ENCODE results near the gene PBRM1. TPM values are rescaled to one million over a fixed set of nuclear protein-coding genes. Genes with fewer than 3 reads are reported as not detected.

The PBRM1 gene
- total and polyA plus RNA-seq, 2 of the 8 experiments (the other 6 are each of a cell fraction or from before 2014, with no cell fraction given): 19.3 to 65.8 TPM

DNA sequence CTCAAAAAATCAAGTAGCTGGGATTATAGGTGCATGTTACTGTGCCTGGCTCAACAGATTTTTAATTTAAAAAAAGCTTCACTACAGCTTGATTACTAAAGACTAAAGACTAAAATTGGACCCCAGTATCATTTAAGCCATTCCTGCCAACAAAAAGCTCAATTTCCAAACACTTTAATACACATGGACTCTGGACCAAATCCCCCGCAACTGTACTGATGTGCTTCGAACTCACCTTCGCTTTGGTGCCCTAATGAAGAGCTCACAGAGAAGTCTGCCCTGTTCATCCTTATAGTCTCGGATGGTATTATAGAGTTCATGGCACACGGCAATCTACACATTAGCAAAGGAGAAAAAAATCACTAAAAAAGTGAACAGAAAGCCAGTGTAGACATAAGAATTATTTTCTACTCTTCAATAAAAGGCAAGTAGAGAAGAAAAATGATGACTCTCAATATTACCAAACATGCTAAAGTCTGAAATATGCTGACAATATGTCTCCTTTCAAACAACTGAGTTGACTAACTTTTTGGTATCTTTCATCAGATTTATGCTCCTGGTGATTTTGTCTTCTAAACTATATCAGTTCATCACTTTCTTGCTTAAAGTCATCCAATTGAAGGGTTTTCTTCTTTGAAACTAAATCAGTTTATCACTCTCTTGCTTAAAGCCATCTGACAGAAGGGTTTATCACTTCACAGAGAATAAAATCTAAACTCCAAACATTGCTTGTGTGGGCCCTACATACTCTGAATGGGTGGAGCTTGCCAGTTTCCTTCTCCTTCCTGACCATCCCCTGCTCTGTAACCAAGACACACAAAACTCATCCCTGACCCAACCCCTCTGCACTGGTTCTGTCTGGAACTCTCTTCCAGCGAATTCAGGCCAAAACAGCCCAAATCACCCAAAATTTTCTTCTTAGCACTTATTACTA, 7.2 kb downstream of the PBRM1 start:
- Histone ChIP-seq H3K9me3 (ENCODE audit: insufficient read depth in 2 of 2, low read depth in 1 of 2, low read length in 1 of 2) (no peaks in the 10 kb centered on the region), H3K9ac (replicated peaks in 1 of 4; ENCODE audit: extremely low read depth in 1 of 4, low read depth in 3 of 4, low read length in 3 of 4) (no peak overlapping the region), H3K18ac (ENCODE audit: extremely low read depth, low read length) (no peak overlapping the region), H3K14ac (ENCODE audit: insufficient read length) (no peak overlapping the region), H2AFZ (ENCODE audit: low read length) (no peak overlapping the region), H2BK20ac (ENCODE audit: low read length) (no peak overlapping the region), H3K4ac (replicated peaks; ENCODE audit: insufficient read length, low read depth, low read length) (no peak overlapping the region), H2BK120ac (replicated peaks; ENCODE audit: low read depth, low read length) (no peak overlapping the region), H2BK15ac (ENCODE audit: low read length) (no peak overlapping the region), H3K23me2 (ENCODE audit: low read depth, low read length) (no peaks in the 10 kb centered on the region), H3K79me2 (ENCODE audit: control insufficient read depth in 1 of 2, insufficient read depth in 2 of 2, low read length in 2 of 2) (peaks cover 0 to 35% of the 10 kb centered on the region in 2 experiments; a peak in 3 of 4 replicates), H3K27me3 (replicated peaks in 1 of 4; ENCODE audit: control insufficient read depth in 3 of 4, extremely low read depth in 1 of 4, insufficient read depth in 3 of 4, low read length in 3 of 4) (no peaks in the 10 kb centered on the region), H3K23ac (ENCODE audit: insufficient read length) (no peak overlapping the region), H4K5ac (ENCODE audit: insufficient read length, low read depth, low read length) (no peak overlapping the region), H3K36me3 (ENCODE audit: control insufficient read depth in 2 of 4, insufficient read depth in 4 of 4, low read length in 3 of 4) (peaks cover 14 to 30% (median 22%) of the 10 kb centered on the region in 4 experiments), H2BK12ac (ENCODE audit: low read depth, low read length) (no peak overlapping the region), H3K4me2 (ENCODE audit: insufficient read depth in 1 of 2, low read depth in 2 of 2, low read length in 2 of 2) (no peak overlapping the region), H4K91ac (replicated peaks; ENCODE audit: insufficient read length, low read length) (no peak overlapping the region), H2BK5ac (ENCODE audit: low read depth, low read length) (no peak overlapping the region), H4K20me1 (replicated peaks in 1 of 2; ENCODE audit: control insufficient read depth in 1 of 2, insufficient read depth in 2 of 2, low read length in 2 of 2) (peaks cover 0 to 3% of the 10 kb centered on the region in 2 experiments), H3K27ac (ENCODE audit: low read depth, low read length) (no peak overlapping the region), H2AK5ac (ENCODE audit: low read depth, low read length) (no peak overlapping the region), H3K79me1 (ENCODE audit: low read depth, low read length) (no peaks in the 10 kb centered on the region), H3K4me3 (ENCODE audit: extremely low read depth in 1 of 4, insufficient read depth in 2 of 4, low read depth in 3 of 4, low read length in 4 of 4) (no peak overlapping the region), H3K4me1 (replicated peaks in 1 of 4; ENCODE audit: control insufficient read depth in 3 of 4, insufficient read depth in 4 of 4, low read length in 3 of 4) (no peaks in the 10 kb centered on the region), H3K56ac (replicated peaks; ENCODE audit: insufficient read length, low read depth, low read length) (no peak overlapping the region), H4K8ac (ENCODE audit: extremely low read depth, insufficient read depth, low read length) (no peak overlapping the region)
- DNase-seq (ENCODE audit: low read depth in 1 of 2, low spot score in 2 of 2) (no peak), FAIRE-seq (no peak)
- POLR2A ChIA-PET (ENCODE audit: partially characterized antibody): interaction anchor here (1.3 to 1.9 kb wide), 4 partner anchors 8 to 134 kb away, joined by 3 to 11 read pairs (median 4); partner anchors contain the start of genes GNL3 and PBRM1
- CTCF ChIA-PET (ENCODE audit: partially characterized antibody): interaction anchor here (0.5 to 0.9 kb wide), 2 partner anchors 9 to 89 kb away, joined by 3 read pairs; no protein-coding TSS in a partner anchor
- TF ChIP-seq, protein P1, sequence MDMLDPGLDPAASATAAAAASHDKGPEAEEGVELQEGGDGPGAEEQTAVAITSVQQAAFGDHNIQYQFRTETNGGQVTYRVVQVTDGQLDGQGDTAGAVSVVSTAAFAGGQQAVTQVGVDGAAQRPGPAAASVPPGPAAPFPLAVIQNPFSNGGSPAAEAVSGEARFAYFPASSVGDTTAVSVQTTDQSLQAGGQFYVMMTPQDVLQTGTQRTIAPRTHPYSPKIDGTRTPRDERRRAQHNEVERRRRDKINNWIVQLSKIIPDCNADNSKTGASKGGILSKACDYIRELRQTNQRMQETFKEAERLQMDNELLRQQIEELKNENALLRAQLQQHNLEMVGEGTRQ (IDR thresholded peaks at IDR 0.05; ENCODE audit: low read length): no peak
- TF ChIP-seq BCL11A (IDR thresholded peaks at IDR 0.05; ENCODE audit: low read depth in 2 of 2, low read length in 2 of 2) (no peak), NANOG (IDR thresholded peaks at IDR 0.05; ENCODE audit: insufficient read depth, low read depth, low read length, poor library complexity, severe bottlenecking) (no peak), CBX8 (IDR thresholded peaks at IDR 0.05; ENCODE audit: borderline replicate concordance, low read depth, low read length) (no peak), NRF1 (IDR thresholded peaks at IDR 0.05; ENCODE audit: low read depth, low read length) (no peak)
- WGBS, 2 experiments (ENCODE audit: extremely low coverage in 1 of 2, insufficient coverage in 1 of 2, insufficient read length in 1 of 2, insufficient replicate concordance in 2 of 2, low coverage in 1 of 2, low lambda C conversion rate in 2 of 2, missing lambda C conversion rate in 1 of 2): 91% methylated on average over 6 of the region's 6 CpGs; no CpG with 5 or more reads in 1 of the 2 experiments

Measured in H1 (cell line).